ENCODE measurements around the gene MAPK1.
"Not testable (repeated sequence)": the region's sequence is repeated elsewhere in the genome, so short reads cannot be mapped to it uniquely, and the experiment has no call there.

MAPK1 gene

GRCh38 chr22:21845558-21846453 is 21.6 kb downstream of the MAPK1 start:
- DNase-seq, result no peak

GRCh38 chr22:21842946-21843345 is 24.5 kb downstream of the MAPK1 start:
- no peak for DNase-seq

- no peak for DNase-seq
Measured at GRCh38 chr22:21841422-21841821, 26.0 kb downstream of the MAPK1 start.

GRCh38 chr22:21840236-21840823 is 27.1 kb downstream of the MAPK1 start:
- DNase-seq, result no peak

GRCh38 chr22:21839765-21840140 is 27.7 kb downstream of the MAPK1 start:
- DNase-seq, result no peak

GRCh38 chr22:21839104-21839764 is 28.2 kb downstream of the MAPK1 start:
- not testable (repeated sequence) for DNase-seq

GRCh38 chr22:21837248-21837979 is 30.0 kb downstream of the MAPK1 start:
- DNase-seq, result peak; percentile 23 to 65 (median 49)

- DNase-seq, result not testable (repeated sequence)
Measured at GRCh38 chr22:21836486-21836885, 31.0 kb downstream of the MAPK1 start.

- DNase-seq, result no peak
Measured at GRCh38 chr22:21835378-21835777, 32.1 kb downstream of the MAPK1 start.

GRCh38 chr22:21834869-21835268 is 32.6 kb downstream of the MAPK1 start:
- DNase-seq, result no peak

- DNase-seq, result no peak
Measured at GRCh38 chr22:21832291-21833290, 34.9 kb downstream of the MAPK1 start.

GRCh38 chr22:21829523-21829922 is 37.9 kb downstream of the MAPK1 start:
- no peak for DNase-seq

- DNase-seq, result no peak
Measured at GRCh38 chr22:21828268-21828638, 39.2 kb downstream of the MAPK1 start.

- no peak for DNase-seq
Measured at GRCh38 chr22:21827628-21828267, 39.7 kb downstream of the MAPK1 start.

- DNase-seq, result no peak
Measured at GRCh38 chr22:21826204-21826603, 41.2 kb downstream of the MAPK1 start.

GRCh38 chr22:21824962-21825361 is 42.5 kb downstream of the MAPK1 start:
- not testable (repeated sequence) for DNase-seq

- DNase-seq, result no peak
Measured at GRCh38 chr22:21824445-21824912, 43.0 kb downstream of the MAPK1 start.

GRCh38 chr22:21823740-21824444 is 43.6 kb downstream of the MAPK1 start:
- DNase-seq, result no peak

- no peak for DNase-seq
Measured at GRCh38 chr22:21819183-21819770, 48.2 kb downstream of the MAPK1 start.
